ENCODE data around the gene C1QTNF12.

The C1QTNF12 gene

GRCh38 chr1:1210726-1211540, 35.6 kb downstream of the C1QTNF12 start:
- no peak for DNase-seq

DNA sequence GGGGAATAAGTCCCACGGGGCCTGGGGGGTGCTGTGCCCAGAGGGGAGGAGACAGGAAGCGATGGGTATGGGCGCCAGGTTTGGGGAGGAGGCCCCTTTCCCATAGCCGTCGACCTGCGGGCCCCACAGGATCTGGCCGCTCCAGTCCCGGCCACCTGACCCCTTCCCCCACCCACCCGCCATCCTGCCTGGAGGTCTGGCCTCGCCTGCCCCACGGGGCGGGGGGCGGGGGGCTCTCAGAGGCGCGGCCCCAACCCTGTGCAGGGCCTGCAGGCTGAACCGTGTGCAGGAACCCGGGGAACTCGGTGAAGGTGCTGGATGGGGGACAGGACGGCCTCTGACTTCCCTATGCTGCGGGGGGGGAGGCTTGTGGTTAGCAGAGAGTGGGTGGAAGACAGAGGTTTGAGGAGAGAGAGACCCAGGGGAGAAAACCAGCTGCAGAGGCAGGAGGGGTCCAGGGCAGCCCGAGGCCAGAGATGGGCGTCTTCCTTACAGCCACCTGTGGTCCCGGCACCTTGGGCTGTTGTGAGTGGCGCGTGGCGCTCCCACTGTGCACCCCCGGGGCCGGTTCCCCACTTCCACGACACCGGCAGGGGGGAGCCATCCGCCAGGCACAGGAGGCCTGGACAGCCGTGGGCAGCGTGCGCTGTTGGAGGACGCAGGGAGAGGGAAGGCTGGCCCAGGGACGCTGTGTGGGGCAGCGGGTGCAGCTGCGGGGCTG, 37.6 kb downstream of the C1QTNF12 start:
- DNase-seq: peak; percentile 44

GRCh38 chr1:1207571-1207892, 39.0 kb downstream of the C1QTNF12 start:
- DNase-seq: no peak

DNA sequence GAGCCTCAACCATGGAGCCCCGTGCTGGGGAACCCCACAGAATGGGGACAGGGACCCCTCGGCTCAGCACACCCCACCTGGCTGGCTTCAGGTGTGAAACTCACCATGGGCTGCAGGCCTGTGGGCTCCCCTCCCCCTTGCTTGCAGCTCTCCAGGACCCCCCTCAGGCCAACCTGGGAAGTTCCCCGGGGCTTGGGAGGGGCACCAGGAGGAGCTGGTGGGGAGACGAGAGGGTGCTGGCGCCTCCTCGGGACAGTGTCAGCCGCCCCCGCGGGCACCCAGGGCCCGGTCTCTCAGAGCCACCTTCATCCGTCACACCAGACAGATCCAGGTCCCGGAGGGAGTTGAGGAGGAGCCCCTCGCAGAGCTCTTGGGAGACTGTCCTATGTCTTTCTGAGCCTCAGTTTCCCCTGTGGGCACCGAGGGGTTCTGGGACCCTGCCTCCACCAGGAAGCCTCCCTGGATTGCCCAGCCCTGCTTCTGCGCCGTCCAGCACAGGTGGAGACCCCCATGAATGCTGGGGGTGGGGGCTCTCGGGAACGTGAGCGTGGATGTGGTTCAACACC, 39.5 kb downstream of the C1QTNF12 start:
- DNase-seq: no peak

GRCh38 chr1:1206376-1206965, 40.1 kb downstream of the C1QTNF12 start, which contains the start of gene TNFRSF18:
TNFRSF18 (minus strand) TSS chr1:1206592; CDS start chr1:1206571, 21 bp downstream.
- DNase-seq: peak; percentile 53

GRCh38 chr1:1205769-1206375, 40.6 kb downstream of the C1QTNF12 start:
- DNase-seq: no peak

DNA sequence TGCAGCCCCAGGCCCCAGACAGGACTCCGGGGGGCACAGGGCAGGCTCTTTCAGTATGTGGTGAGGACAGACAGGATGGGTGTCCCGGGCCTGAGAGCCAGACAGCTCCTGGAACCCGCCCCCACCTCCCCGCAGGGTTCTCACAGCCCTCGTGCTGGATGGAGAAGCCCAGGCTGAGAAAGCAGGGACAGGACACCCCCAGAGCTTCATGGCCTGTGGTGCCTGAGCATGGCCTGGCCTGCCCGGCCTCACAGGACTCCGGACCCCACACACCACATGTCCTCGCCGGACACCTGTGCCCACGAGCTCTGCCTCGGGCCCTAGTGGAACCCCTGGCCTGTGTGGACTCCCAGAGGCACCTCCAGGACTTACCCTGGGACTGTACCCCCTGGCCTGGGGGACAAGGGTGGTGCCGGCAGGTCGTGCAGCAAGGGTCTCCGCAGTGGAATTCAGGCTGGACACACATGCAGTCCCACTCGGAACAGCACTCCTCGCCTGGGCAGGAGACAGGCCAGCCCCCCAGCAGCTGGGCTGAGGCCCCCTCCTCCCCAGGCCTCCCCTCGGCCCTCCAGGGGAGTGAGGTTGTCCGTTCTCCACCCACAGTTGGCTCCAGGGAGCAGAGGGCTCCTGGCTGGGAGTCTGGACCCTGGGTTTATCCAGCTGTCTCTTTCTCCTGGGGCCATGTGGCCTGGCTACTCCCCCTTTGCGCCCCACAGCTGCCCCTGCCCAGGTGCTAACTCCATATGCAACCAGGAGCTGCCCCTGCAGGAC, 41.3 kb downstream of the C1QTNF12 start:
- DNase-seq: no peak

- DNase-seq: no peak
Observed at GRCh38 chr1:1204425-1204920, 42.0 kb downstream of the C1QTNF12 start.

DNA sequence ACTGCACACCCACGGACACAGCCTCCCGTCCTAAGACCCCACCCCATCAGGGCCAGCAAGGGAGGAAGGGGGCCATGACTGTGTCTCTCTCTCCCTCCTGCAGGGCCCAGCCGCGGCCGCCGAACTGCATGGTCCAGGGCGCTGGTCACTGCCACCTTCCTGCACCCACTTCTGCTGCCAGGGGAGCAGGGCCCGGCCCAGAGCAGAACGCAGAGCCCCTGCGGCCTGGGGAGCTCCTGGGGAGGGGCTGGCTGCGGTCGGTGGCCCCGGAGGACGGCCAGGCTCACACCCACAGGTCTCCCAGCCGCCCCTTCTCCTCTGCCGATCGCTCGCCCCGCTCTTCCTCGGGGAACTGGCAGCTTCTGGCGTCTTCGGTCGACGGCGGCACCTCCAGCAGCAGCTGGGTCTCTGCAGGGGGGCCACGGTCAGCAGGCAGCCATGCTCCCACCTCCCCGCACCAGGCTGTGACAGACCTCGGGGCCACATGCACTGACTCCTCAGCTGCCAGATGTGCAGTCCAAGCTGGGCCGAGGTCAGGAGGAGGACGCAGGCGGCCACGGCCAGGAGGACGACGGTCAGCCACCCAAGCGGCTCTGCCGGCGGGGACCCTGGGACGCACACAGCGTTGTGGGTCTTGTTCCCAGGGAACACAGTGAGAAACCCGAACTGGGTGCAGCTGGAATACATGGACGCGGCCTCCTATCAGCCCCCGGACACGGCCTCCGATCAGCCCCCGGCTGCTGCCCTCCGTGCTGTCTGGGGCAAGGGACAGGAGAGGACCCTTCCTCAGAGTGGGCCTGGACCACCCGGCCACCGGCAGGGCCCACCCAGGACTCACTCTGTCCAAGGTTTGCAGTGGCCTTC, 42.7 kb downstream of the C1QTNF12 start:
- DNase-seq: no peak

GRCh38 chr1:1202831-1203560, 43.5 kb downstream of the C1QTNF12 start:
- DNase-seq: no peak

DNA sequence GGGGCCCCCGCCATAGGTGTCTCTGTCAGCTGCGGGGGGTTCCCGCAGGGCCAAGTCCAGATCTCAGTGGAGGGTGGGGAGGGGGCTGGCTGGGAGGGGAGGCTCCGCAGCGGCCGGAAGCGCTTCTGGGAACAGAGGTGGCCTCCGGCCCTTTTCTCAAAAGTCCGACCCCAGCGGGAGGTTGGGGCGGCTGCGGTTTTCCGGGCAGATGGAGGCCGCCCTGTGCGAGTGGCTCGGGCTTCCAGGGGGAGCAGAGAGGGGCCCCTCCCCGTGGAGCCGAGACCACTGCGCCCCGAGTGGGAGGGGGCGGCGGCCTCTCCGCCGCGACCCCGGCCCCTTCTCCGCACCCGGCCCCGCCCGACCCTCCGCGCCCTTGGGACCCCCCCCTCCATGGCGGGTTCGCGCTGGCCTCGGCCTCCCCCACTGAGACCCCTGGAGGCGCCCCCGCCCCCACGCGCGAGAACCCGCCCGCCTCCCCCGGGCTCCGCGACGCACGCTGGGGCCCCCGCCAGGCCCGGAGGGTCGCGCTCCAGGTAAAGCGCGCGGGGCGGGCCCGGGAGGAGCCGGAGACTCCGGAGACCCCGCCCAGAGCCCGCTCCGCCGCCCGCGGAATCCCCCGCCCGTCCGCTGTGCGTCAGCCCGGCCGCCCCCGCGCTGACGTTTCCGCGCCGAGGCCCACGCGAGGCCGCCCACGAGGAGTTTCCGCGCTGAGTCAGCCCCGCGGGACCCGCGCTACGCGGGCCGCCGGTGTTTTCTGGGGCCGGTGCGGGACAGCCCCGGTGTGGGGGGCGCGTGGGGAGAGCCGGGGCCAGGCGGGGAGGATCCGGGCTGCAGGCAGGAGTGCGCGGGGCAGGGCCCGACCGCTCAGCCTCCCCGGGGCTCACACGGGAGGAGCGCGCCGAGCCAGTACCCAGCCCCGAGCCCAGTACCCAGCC, 45.4 kb downstream of the C1QTNF12 start:
- DNase-seq: peak; percentile 75

DNA sequence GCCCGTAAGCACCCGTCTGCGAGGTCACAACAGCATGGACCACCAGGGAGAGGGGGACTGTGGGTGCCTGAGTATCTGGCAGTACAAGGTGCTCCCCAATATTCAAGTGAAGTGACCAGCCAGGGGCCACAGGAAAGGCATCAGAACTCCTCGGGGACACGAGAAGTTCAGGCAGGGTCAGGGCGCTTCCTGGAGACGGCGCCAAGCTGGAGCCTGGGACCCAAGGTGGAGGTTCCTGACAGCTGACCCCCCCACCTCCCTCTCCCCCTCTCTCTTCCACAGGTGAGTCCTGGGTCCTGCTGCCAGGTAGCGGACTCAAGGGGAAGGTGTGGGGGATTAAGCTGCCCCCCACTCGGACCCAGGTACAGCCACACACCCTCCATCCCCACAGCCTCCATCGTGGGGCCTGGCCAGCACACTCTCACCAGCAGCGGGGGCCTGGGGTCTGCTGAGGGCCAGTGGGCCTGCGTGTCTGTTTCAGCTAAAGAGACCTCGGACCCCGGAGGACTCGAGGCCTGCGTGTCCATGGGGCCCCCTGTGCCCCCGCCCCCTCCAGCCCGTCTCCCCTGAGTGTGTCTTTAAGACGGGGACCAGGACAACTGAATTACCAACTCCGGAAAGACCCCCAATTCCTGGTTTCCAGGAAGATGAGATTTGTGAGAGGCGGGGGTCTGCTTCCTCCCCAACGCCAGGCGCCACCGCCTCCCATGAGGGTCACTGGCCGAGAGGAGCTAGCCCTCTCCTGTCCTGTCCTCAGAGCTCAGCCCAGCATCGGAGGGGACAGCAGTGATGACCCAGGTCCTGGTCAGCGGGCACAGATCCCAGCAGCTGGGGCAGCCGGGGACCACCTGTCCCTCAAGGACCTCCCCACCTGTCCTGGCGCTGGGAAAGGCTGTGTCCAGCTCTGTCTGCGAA, 46.3 kb downstream of the C1QTNF12 start:
- no peak for DNase-seq

GRCh38 chr1:1199141-1199960, 47.2 kb downstream of the C1QTNF12 start:
- DNase-seq: no peak

- no peak for DNase-seq
Observed at GRCh38 chr1:1198423-1199140, 47.9 kb downstream of the C1QTNF12 start.

- no peak for DNase-seq
Observed at GRCh38 chr1:1197551-1198422, 48.7 kb downstream of the C1QTNF12 start.

DNA sequence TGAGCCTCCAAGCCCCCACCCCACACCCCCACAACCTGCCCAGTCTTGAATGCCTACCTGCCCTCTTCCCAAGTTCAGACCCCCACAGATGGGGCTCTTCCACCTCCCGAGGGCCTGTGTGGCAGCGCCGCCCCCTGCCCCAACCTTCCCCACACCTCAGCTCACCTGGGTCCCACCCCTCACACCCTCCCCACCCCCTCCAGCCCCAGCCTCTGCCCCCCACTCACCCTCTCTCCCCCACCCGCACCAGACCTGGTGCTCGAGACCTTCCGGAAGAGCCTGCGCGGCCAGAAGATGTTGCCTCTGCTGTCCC, 49.4 kb downstream of the C1QTNF12 start:
- DNase-seq: no peak

Measured in activated CD4-positive, alpha-beta T cell treated with anti-CD3 and anti-CD28 coated beads, Interleukin-10, Interleukin-2, amounts not matched to agents 100 ng/mL and 50 ng/mL, durations not matched to agents 16 hours and 8 hours (primary cell).